Pancreas (tissue), 10 donors: ENCODE measurements around the gene ZNF473. TPM values are rescaled to one million over a fixed set of nuclear protein-coding genes. Genes with fewer than 3 reads are reported as not detected.

Experiments used
- ATAC-seq, 4 donors: fragments of 200-7000 bp; cut with Tn5 transposase; one replicate each; pipeline versions ENCODE4 v1.8.0 to v1.9.1; 2020; ENCODE audit warnings: mild to moderate bottlenecking in 4 of 4, moderate library complexity in 4 of 4
- DNase-seq, 6 donors: peaks; one replicate each; pipeline ENCODE4 v3.0.0-alpha.2; 2020
- FAIRE-seq: peaks from 2 replicates; lab custom pipeline; 2012; peaks lifted over from hg19 to GRCh38; lab: Jason Lieb, UNC
- H3K27ac ChIP-seq, 4 donors: fragments of 200-600 bp; sonication (generic); 1 replicate in 3 of 4; 2 replicates in 1 of 4; pipeline versions ENCODE4 v1.5.0 to v1.8.0; 2020
- H3K27me3 ChIP-seq, 4 donors: fragments of 200-600 bp; one replicate each; pipeline ENCODE4 v1.8.0; 2021
- H3K36me3 ChIP-seq, 3 donors: fragments of 200-600 bp; sonication (generic) in 1 of 3; one replicate each; pipeline versions ENCODE4 v1.5.0 to v1.8.0; 2020 to 2021
- H3K4me1 ChIP-seq, 3 donors: fragments of 200-600 bp; one replicate each; pipeline ENCODE4 v1.8.0; 2021
- H3K4me3 ChIP-seq, 4 donors: fragments of 200-600 bp; sonication (generic) in 2 of 4; one replicate each; pipeline versions ENCODE4 v1.5.0 to v1.8.0; 2020 to 2021
- H3K9me3 ChIP-seq, 4 donors: fragments of 200-600 bp; one replicate each; pipeline ENCODE4 v1.8.0; 2021
- WGBS, 2 donors: extraction: QIAGEN DNeasy Blood & Tissue Kit; methylation state at CpG; one replicate each; pipeline ENCODE4 v1.1.7; 2013; 5-methylcytosine and 5-hydroxymethylcytosine counted together
- intact Hi-C, 3 donors: fragments of 100-400 bp; cut with DNase I; formaldehyde crosslinking; loops; one replicate each; pipeline versions ENCODE4 v1.11.1 to v1.14.2; 2022
- polyA plus RNA-seq, 2 donors: library from polyadenylated mRNA; stranded (reverse); fragments of 200-250 nt; gene quantifications; one replicate each; pipeline ENCODE4 v1.2.3, GENCODE V29; 2013
- total RNA-seq, 6 donors: library from RNA; stranded (reverse); fragmentation: NEBNext Ultra II Directional in 4 of 6; extraction: Animal tissue kit (Norgen Biotek cat#: 25700) in 4 of 6; gene quantifications; one replicate each; pipeline versions ENCODE4 v1.2.1 to v1.2.4, GENCODE V29; 2021 to 2023
- TF ChIP-seq, protein P1 (sequence below), 4 donors: fragments of 200-600 bp; sonication (generic) in 3 of 4; IDR thresholded peaks; one replicate each; pipeline versions ENCODE4 v1.5.0 to v1.8.0; 2021; ENCODE audit warnings: antibody characterized with exemption in 4 of 4
- donor health status: healthy with polysubstance abuse.
- donor health status: DM: no; HTN: no; CAD: no; lungs with moderate emphysema.
- donor health status: DM: no; HTN: no; CAD: no.
- donor health status: control.
- donor health status: control.
- donor health status: Bipolar disorder and iron deficiency.
- donor health status: DM: yes; HTN: yes; CAD: no.
- donor health status: DM: no; HTN: no; CAD: no.
- donor health status: DM: no; HTN: no; CAD: no.
- donor health status: DM: yes; HTN: yes; CAD: no.

The ZNF473 gene
- total and polyA plus RNA-seq, 8 donors = 1.9 to 6.3 (median 3.9) TPM

GRCh38 chr19:50030937-50031336, 5.1 kb downstream of the ZNF473 start:
- TF ChIP-seq, protein P1, sequence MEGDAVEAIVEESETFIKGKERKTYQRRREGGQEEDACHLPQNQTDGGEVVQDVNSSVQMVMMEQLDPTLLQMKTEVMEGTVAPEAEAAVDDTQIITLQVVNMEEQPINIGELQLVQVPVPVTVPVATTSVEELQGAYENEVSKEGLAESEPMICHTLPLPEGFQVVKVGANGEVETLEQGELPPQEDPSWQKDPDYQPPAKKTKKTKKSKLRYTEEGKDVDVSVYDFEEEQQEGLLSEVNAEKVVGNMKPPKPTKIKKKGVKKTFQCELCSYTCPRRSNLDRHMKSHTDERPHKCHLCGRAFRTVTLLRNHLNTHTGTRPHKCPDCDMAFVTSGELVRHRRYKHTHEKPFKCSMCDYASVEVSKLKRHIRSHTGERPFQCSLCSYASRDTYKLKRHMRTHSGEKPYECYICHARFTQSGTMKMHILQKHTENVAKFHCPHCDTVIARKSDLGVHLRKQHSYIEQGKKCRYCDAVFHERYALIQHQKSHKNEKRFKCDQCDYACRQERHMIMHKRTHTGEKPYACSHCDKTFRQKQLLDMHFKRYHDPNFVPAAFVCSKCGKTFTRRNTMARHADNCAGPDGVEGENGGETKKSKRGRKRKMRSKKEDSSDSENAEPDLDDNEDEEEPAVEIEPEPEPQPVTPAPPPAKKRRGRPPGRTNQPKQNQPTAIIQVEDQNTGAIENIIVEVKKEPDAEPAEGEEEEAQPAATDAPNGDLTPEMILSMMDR (IDR thresholded peaks at IDR 0.05) = no peak
- H3K27ac ChIP-seq = no peak overlapping the region
- no peak for FAIRE-seq
- no peaks in the 10 kb centered on the region for H3K36me3 ChIP-seq
- ATAC-seq = no peak
- H3K4me1 ChIP-seq = peaks cover 0 to 10% (median 7%) of the 10 kb centered on the region in 3 donors
- no peak overlapping the region for H3K4me3 ChIP-seq
- 91 to 94% methylated on average over 10 to 11 of the region's 11 CpGs for WGBS, 2 donors
- no peak for DNase-seq
- intact Hi-C loops = no loop called here
- H3K9me3 ChIP-seq = no peaks in the 10 kb centered on the region
- H3K27me3 ChIP-seq = no peaks in the 10 kb centered on the region

- TF ChIP-seq, protein P1 (IDR thresholded peaks at IDR 0.05) = no peak
- Histone ChIP-seq H3K27ac (no peak overlapping the region), H3K9me3 (no peaks in the 10 kb centered on the region), H3K27me3 (no peaks in the 10 kb centered on the region), H3K36me3 (peaks cover 0 to 21% (median 12%) of the 10 kb centered on the region in 3 donors), H3K4me1 (no peaks in the 10 kb centered on the region), H3K4me3 (no peak overlapping the region)
- no peak for DNase-seq
- FAIRE-seq = no peak
- ATAC-seq = no peak
- WGBS, 2 donors = 97 to 99% methylated on average over 3 of the region's 3 CpGs
- intact Hi-C loops = no loop called here
Measured at GRCh38 chr19:50036908-50037307, 11.1 kb downstream of the ZNF473 start.

DNA sequence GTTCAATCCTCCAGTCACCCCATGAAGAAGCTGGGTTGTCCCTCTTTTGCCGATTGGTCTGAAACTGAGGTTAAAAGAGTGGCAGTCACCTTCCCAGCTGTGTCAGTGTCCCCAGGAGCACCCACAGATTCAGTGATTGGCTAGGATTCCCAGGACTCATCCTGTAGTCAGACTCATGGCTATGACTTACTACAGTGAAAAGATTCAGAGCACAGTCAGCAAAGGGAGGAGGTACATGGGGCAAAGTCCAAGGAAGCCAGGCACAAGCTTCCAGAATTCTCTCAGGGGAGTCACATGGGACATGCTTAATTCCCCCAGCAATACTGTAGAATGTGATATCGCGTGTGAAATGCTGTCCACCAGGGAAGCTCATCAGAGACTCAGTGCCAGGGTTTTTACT, 14.2 kb downstream of the ZNF473 start:
- Histone ChIP-seq H3K4me1 (no peaks in the 10 kb centered on the region), H3K9me3 (no peaks in the 10 kb centered on the region), H3K27ac (no peak overlapping the region), H3K4me3 (no peak overlapping the region), H3K36me3 (peaks cover 4 to 41% (median 38%) of the 10 kb centered on the region in 3 donors), H3K27me3 (no peaks in the 10 kb centered on the region)
- ATAC-seq (peak; percentile 41 to 90 (median 70)), DNase-seq (no peak), FAIRE-seq (no peak)
- 77% methylated on average over 3 of the region's 3 CpGs for WGBS, 2 donors
- intact Hi-C loops = no loop called here
- TF ChIP-seq, protein P1 (IDR thresholded peaks at IDR 0.05) = no peak

GRCh38 chr19:50040967-50041366, 15.2 kb downstream of the ZNF473 start:
- 77 to 80% methylated on average over 6 of the region's 6 CpGs for WGBS, 2 donors
- ATAC-seq (no peak), FAIRE-seq (no peak), DNase-seq (peak in 2 of 6 donors; percentile 25 to 62)
- Histone ChIP-seq H3K9me3 (no peaks in the 10 kb centered on the region), H3K27ac (no peak overlapping the region), H3K4me3 (no peak overlapping the region), H3K36me3 (peaks cover 8 to 51% (median 48%) of the 10 kb centered on the region in 3 donors), H3K4me1 (no peaks in the 10 kb centered on the region), H3K27me3 (no peaks in the 10 kb centered on the region)
- TF ChIP-seq, protein P1 (IDR thresholded peaks at IDR 0.05) = no peak
- intact Hi-C loops = no loop called here

- 96 to 98% methylated on average over 6 of the region's 6 CpGs for WGBS, 2 donors
- Histone ChIP-seq H3K27me3 (no peaks in the 10 kb centered on the region), H3K36me3 (peaks cover 8 to 54% (median 45%) of the 10 kb centered on the region in 3 donors), H3K4me1 (no peaks in the 10 kb centered on the region), H3K4me3 (no peak overlapping the region), H3K27ac (no peak overlapping the region), H3K9me3 (no peaks in the 10 kb centered on the region)
- intact Hi-C loops = no loop called here
- TF ChIP-seq, protein P1 (IDR thresholded peaks at IDR 0.05) = no peak
- DNase-seq = no peak
- no peak for ATAC-seq
- FAIRE-seq = no peak
Measured at GRCh38 chr19:50042363-50043024, 16.7 kb downstream of the ZNF473 start.
